Choroid plexus epithelial cell (primary cell): ENCODE measurements around the gene EGFL7.
A peak's percentile ranks its signal among the peaks of the same experiment; 100 is the strongest.

Experiments used
- DNase-seq: peaks from one replicate; pipeline ENCODE4 v3.0.0-alpha.2; 2010; ENCODE audit warnings: low read depth
- H3K4me3 ChIP-seq: 2 replicates; pipeline ENCODE4 v1.5.1; 2011; ENCODE audit warnings: low read depth, mild to moderate bottlenecking, control low read depth, low read length, moderate library complexity
- CTCF ChIP-seq: conservative IDR thresholded peaks from 2 replicates; pipeline ENCODE4 v1.5.1; 2011; ENCODE audit warnings: low read depth, mild to moderate bottlenecking, control low read depth, inconsistent platforms, low read length, moderate library complexity

EGFL7 gene

GRCh38 chr9:136678624-136679023, 15.9 kb downstream of the EGFL7 start:
- H3K4me3 ChIP-seq, result no peak overlapping the region
- DNase-seq, result no peak
- TF ChIP-seq CTCF, result no peak

- DNase-seq, result peak; percentile 14
- H3K4me3 ChIP-seq, result no peak overlapping the region
- no peak for TF ChIP-seq CTCF
Observed at GRCh38 chr9:136679431-136679941, 16.8 kb downstream of the EGFL7 start.

- TF ChIP-seq CTCF, result no peak
- no peak for DNase-seq
- no peak overlapping the region for H3K4me3 ChIP-seq
Observed at GRCh38 chr9:136681029-136681428, 18.3 kb downstream of the EGFL7 start.

GRCh38 chr9:136681945-136682699, 19.4 kb downstream of the EGFL7 start:
- TF ChIP-seq CTCF, result no peak
- no peak for DNase-seq
- H3K4me3 ChIP-seq, result no peak overlapping the region

- DNase-seq, result no peak
- H3K4me3 ChIP-seq, result no peak overlapping the region
- TF ChIP-seq CTCF, result no peak
Observed at GRCh38 chr9:136682710-136683109, 20.0 kb downstream of the EGFL7 start.

- no peak overlapping the region for H3K4me3 ChIP-seq
- no peak for DNase-seq
- TF ChIP-seq CTCF, result no peak
Observed at GRCh38 chr9:136683173-136683745, 20.5 kb downstream of the EGFL7 start.

GRCh38 chr9:136683755-136684154, 21.0 kb downstream of the EGFL7 start:
- no peak for DNase-seq

More at GRCh38 chr9:136683755-136684154, 21.0 kb downstream of the EGFL7 start:
- H3K4me3 ChIP-seq, result no peak overlapping the region
- TF ChIP-seq CTCF, result no peak
